Upper lobe of right lung (tissue), 1 donor: Measurements from ENCODE around the gene PSAP. TPM values are rescaled to one million over a fixed set of nuclear protein-coding genes. Genes with fewer than 3 reads are reported as not detected.
"Not testable (repeated sequence)": the region's sequence is repeated elsewhere in the genome, so short reads cannot be mapped to it uniquely, and the experiment has no call there.

Experiments
- ATAC-seq: fragments of 200-7000 bp; cut with Tn5 transposase; one replicate; pipeline ENCODE4 v1.9.1; 2020; ENCODE audit warnings: mild to moderate bottlenecking, moderate library complexity
- DNase-seq: peaks from one replicate; pipeline ENCODE4 v3.0.0-alpha.2; 2020
- H3K27ac ChIP-seq: fragments of 200-600 bp; one replicate; pipeline ENCODE4 v1.8.0; 2022
- H3K27me3 ChIP-seq: fragments of 200-600 bp; one replicate; pipeline ENCODE4 v1.8.0; 2022; ENCODE audit warnings: mild to moderate bottlenecking
- H3K36me3 ChIP-seq: fragments of 200-600 bp; one replicate; pipeline ENCODE4 v1.8.0; 2022
- H3K4me1 ChIP-seq: fragments of 200-600 bp; one replicate; pipeline ENCODE4 v1.8.0; 2022
- H3K4me3 ChIP-seq: fragments of 200-600 bp; one replicate; pipeline ENCODE4 v1.8.0; 2022; ENCODE audit warnings: mild to moderate bottlenecking
- H3K9me3 ChIP-seq: fragments of 200-600 bp; one replicate; pipeline ENCODE4 v1.8.0; 2022
- CTCF ChIP-seq: fragments of 200-600 bp; IDR thresholded peaks from one replicate; pipeline ENCODE4 v1.8.0; 2022; ENCODE audit warnings: antibody characterized with exemption
- intact Hi-C: fragments of 100-400 bp; cut with DNase I; formaldehyde crosslinking; loops from one replicate; pipeline ENCODE4 v1.11.0; 2022
- total RNA-seq: library from RNA; stranded (reverse); fragmentation: NEBNext Ultra II Directional; extraction: Animal tissue kit (Norgen Biotek cat#: 25700); gene quantifications from one replicate; pipeline ENCODE4 v1.2.1, GENCODE V29; 2021
- donor health status: DM: no; HTN: yes; CAD: no; lungs with severe emphysema.

PSAP gene
- total RNA-seq, 1 donor from 2014 or later, result 1,464 TPM

GRCh38 chr10:71887743-71888142 is 36.7 kb upstream of the PSAP start:
- Histone ChIP-seq H3K27me3 (no peaks in the 10 kb centered on the region), H3K36me3 (no peaks in the 10 kb centered on the region), H3K27ac (peak overlapping the region; percentile 74), H3K9me3 (no peaks in the 10 kb centered on the region), H3K4me3 (no peak overlapping the region), H3K4me1 (peaks cover 2% of the 10 kb centered on the region)
- ATAC-seq (no peak), DNase-seq (no peak)
- intact Hi-C loops, result no loop called here
- no peak for TF ChIP-seq CTCF

GRCh38 chr10:71882813-71883659 is 32.0 kb upstream of the PSAP start:
- no peak for TF ChIP-seq CTCF
- Histone ChIP-seq H3K4me1 (no peaks in the 10 kb centered on the region), H3K36me3 (no peaks in the 10 kb centered on the region), H3K4me3 (no peak overlapping the region), H3K27me3 (no peaks in the 10 kb centered on the region), H3K9me3 (no peaks in the 10 kb centered on the region), H3K27ac (no peak overlapping the region)
- intact Hi-C loops, result no loop called here
- ATAC-seq (no peak), DNase-seq (no peak)

GRCh38 chr10:71881647-71882355 is 30.8 kb upstream of the PSAP start:
- no peak for TF ChIP-seq CTCF
- Histone ChIP-seq H3K9me3 (no peaks in the 10 kb centered on the region), H3K4me1 (no peaks in the 10 kb centered on the region), H3K36me3 (no peaks in the 10 kb centered on the region), H3K27me3 (no peaks in the 10 kb centered on the region), H3K27ac (no peak overlapping the region), H3K4me3 (no peak overlapping the region)
- intact Hi-C loops, result no loop called here
- DNase-seq (no peak), ATAC-seq (no peak)

GRCh38 chr10:71881307-71881624 is 30.2 kb upstream of the PSAP start:
- H3K27me3 ChIP-seq, intact Hi-C loops, H3K4me3 ChIP-seq, H3K4me1 ChIP-seq, DNase-seq, H3K9me3 ChIP-seq, H3K27ac ChIP-seq, H3K36me3 ChIP-seq, ATAC-seq: not testable (repeated sequence)

GRCh38 chr10:71880425-71881306 is 29.6 kb upstream of the PSAP start:
- intact Hi-C loops, result no loop called here
- Histone ChIP-seq H3K27ac (no peak overlapping the region), H3K4me3 (no peak overlapping the region), H3K4me1 (no peaks in the 10 kb centered on the region), H3K9me3 (no peaks in the 10 kb centered on the region), H3K27me3 (no peaks in the 10 kb centered on the region), H3K36me3 (no peaks in the 10 kb centered on the region)
- DNase-seq (no peak), ATAC-seq (peak; percentile 74)
- no peak for TF ChIP-seq CTCF
